Subcutaneous adipose tissue (tissue), 4 donors: ENCODE measurements around the gene EDRF1. TPM values are rescaled to one million over a fixed set of nuclear protein-coding genes. Genes with fewer than 3 reads are reported as not detected.

ENCODE experiments used
- CTCF ChIP-seq: fragments of 450-650 bp; IDR thresholded peaks from one replicate; pipeline ENCODE4 v1.5.1; 2016; ENCODE audit warnings: low read depth, mild to moderate bottlenecking, control low read depth, antibody characterized with exemption, moderate library complexity
- total RNA-seq, 4 donors: library from RNA; depleted of rRNA; stranded (reverse); fragments of >200 nt; gene quantifications; one replicate each; pipeline ENCODE4 v1.1.0, GENCODE V29; 2016

EDRF1 gene
- total RNA-seq, 4 donors from 2014 or later, result 19.2 to 30.1 (median 24.9) TPM

- TF ChIP-seq CTCF, result no peak
Measured at GRCh38 chr10:125709553-125710474, 9.7 kb upstream of the EDRF1 start.

GRCh38 chr10:125711110-125711750, 8.3 kb upstream of the EDRF1 start:
- TF ChIP-seq CTCF, result no peak

GRCh38 chr10:125720002-125720382, 483 bp downstream of the EDRF1 start:
- no peak for TF ChIP-seq CTCF

GRCh38 chr10:125721035-125721434, 1.5 kb downstream of the EDRF1 start:
- TF ChIP-seq CTCF, result no peak

GRCh38 chr10:125722811-125723210, 3.3 kb downstream of the EDRF1 start:
- no peak for TF ChIP-seq CTCF

GRCh38 chr10:125726914-125727313, 7.4 kb downstream of the EDRF1 start:
- TF ChIP-seq CTCF, result no peak

GRCh38 chr10:125727436-125727835, 7.9 kb downstream of the EDRF1 start:
- TF ChIP-seq CTCF, result no peak
